ENCODE results near the gene HOXB1.

HOXB1 gene

DNA sequence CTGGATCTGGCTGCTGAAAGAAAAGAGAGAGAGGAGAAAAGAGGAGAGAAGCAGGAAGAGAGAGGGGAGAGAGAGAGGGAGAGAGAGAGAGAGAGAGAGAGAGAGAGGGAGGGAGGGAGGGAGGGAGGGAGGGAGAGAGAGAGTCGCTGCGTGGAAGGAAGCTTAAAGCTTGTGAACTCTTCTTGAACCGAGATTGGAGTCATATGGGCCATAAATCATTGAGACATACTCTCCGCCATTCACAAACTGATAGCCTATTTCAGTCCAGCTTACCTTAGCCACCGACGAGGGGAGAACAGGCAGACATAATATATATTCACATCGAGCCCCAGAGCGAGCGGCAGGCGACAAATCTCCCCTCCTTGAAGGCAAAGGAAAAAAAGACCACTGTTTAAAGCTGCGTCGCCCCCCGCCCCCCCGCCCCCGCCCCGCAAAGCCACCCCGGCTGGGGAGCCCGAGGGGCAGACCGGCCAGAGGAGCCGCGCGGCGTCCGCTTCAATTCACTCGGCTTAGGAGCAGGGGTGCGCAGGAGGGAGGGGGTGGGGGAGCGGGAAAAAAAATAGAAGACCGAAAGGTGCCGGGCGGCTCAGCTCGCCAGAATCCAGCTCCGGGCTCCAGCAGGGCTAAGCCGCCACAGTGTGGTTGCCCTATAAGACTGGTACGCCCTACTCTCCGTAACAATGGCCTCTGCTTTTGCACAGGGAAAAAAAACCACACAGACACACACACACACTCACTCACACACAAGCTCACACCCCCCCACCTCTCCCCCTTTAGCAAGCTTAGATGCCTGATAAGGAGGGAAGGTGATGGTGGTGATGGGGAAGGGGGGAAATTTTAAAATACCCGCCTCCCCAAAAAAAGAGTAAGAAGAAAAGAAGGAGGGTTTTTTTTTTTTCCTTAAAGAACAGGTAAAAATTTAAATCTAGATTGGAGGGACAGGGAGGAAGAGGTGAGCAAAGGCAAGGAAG, 24.7 kb upstream of the HOXB1 start:
- DNase-seq (ENCODE audit: low read depth in 2 of 2, low spot score in 1 of 2): no peak

DNA sequence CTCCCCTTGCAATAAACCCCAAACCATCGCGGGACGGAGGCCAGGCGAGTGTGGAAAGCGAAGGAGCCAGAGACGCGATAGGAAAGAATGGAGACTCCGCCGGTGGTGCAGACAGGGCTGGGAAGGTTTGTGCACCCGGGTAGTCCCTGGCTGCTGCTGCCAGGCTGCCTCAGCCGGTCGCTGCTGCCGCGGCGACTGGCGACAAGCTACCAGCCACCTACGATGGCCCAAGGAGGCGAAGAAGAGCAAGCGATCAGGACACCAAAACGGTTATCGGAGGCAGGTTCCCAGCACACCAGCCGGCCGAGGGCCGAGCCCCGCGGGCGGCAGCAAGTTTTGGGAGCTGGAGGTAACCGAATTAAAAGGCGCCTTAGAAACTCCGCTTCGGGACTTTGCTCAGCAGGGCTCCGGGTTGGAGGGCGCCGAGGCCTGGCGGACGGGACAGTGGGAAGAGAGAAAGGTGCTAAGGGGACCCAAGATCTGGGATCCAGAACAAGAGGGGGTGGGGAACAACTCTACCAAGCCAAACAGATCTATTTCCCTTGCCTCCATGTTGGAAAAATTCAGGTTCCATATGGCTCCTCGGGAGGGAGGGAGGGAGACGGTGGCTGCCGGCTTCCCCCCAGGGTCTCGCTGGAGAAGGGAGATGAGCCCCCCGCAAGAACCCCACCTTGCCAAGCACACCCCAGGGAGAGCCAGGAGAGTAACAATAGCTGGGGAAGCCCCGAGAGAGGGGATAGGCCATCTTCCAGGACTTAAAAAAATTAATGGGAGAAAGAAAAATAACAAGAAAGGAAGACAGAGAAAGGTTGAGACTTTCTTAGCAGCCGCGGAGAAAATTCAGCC, 23.8 kb upstream of the HOXB1 start:
- DNase-seq (ENCODE audit: low read depth in 2 of 2, low spot score in 1 of 2): no peak

DNA sequence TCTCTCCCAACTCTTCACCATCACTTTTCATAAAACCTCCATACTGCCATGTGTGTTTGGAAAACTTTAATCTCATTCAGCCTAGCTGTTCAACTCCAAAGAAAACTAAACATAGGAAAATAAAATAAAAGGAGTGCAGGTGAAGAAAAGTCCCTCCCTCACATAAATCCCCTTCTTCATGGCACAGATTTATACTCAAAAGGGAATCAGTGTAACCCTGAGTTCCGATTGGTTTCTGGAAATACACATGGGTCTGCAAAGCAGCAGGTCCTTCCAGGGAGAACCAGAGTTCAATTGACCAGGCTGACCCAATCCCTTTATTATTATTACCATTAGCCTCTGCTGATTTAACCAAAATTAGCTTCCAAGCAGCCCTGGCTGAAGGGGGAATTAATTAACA, 23.0 kb upstream of the HOXB1 start:
- DNase-seq (ENCODE audit: low read depth in 2 of 2, low spot score in 1 of 2): no peak

GRCh38 chr17:48553190-48553547, 22.4 kb upstream of the HOXB1 start:
- DNase-seq (ENCODE audit: low read depth in 2 of 2, low spot score in 1 of 2): no peak

GRCh38 chr17:48552466-48553189, 21.8 kb upstream of the HOXB1 start:
- no peak for DNase-seq (ENCODE audit: low read depth in 2 of 2, low spot score in 1 of 2)

DNA sequence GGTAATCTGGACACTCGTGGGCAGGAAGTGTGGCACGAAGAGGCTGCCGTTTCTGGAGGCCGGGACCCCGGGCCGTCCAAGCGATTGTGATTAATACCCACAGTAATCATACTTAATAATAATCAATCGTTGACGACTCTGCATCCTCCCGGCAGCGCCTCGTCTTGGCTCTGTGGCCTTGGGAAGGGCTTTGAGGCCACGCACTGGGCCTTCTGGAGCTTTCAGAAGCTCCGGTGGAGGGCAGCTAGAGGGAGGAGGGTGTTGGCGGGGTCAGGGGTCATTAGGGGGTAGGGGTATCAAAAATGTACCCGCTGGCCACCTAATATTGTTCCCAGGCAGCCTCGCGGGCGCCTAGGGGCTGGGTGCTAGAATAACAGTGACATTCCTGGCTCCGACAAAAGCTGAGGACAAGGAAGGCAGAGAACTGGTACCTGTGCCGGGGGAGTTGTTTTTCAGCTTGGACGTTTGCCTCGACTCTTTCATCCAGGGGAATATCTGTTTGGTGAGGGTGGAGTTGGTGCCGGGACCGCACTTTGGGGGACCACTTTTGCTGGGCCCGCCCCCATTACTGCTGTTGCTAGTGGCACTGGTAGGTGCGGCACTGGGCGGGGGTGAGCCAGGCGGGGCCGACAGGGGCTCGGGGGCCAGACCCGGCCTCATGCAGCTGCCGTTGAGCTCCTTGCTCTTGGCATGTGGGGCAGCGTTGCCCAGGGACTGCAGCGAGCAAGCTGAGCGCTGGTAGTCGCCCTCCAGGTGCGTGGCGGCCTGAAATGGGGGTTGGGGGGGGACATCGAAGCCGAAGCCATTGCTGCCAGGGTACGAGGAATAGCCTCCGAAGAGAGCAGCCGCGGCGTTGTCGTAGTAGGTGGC, 21.0 kb upstream of the HOXB1 start:
- no peak for DNase-seq (ENCODE audit: low read depth in 2 of 2, low spot score in 1 of 2)

DNA sequence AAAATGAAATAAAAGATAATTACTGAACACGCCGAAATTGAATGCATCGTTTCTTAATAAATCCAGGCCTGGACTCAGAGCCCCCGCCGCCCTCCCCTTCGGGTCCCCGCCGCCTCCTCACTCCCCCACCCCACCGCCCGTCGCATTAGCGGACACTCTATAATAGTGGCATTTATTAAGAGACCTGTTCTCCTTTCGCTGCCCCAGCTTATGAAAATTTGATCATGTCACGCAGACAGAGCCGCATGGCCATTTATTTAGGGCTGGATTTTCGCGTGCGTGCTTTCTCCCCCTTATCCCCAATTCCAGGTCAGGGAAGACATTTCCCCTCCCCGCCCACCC, 20.4 kb upstream of the HOXB1 start:
- DNase-seq (ENCODE audit: low read depth in 2 of 2, low spot score in 1 of 2): no peak

- DNase-seq (ENCODE audit: low read depth in 2 of 2, low spot score in 1 of 2): no peak
Observed at GRCh38 chr17:48550502-48551213, 19.8 kb upstream of the HOXB1 start.

GRCh38 chr17:48549914-48550501, 19.2 kb upstream of the HOXB1 start:
- DNase-seq (ENCODE audit: low read depth in 2 of 2, low spot score in 1 of 2): no peak

DNA sequence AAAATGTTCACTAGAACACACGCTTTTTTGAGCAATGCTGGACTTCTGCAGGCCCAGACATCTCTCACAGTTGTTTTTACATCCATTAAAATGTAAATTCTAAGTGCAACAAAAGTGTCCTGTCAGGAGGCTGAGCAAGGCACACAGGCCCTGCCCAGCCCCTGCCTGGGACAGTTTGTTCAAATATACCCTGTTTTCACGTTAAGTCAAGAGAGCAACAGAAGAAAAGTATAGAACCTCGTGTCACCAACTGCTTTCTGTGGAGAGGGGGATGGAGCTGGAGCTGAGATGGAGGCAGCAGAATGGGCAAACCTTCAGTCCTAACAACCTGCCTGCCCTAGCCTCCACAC, 18.4 kb upstream of the HOXB1 start:
- no peak for DNase-seq (ENCODE audit: low read depth in 2 of 2, low spot score in 1 of 2)

- no peak for DNase-seq (ENCODE audit: low read depth in 2 of 2, low spot score in 1 of 2)
Observed at GRCh38 chr17:48548523-48549280, 17.9 kb upstream of the HOXB1 start.

- no peak for DNase-seq (ENCODE audit: low read depth in 2 of 2, low spot score in 1 of 2)
Observed at GRCh38 chr17:48547808-48548522, 17.2 kb upstream of the HOXB1 start.

GRCh38 chr17:48546924-48547807, 16.4 kb upstream of the HOXB1 start:
- DNase-seq (ENCODE audit: low read depth in 2 of 2, low spot score in 1 of 2): no peak

- DNase-seq (ENCODE audit: low read depth in 2 of 2, low spot score in 1 of 2): no peak
Observed at GRCh38 chr17:48546137-48546923, 15.5 kb upstream of the HOXB1 start.

DNA sequence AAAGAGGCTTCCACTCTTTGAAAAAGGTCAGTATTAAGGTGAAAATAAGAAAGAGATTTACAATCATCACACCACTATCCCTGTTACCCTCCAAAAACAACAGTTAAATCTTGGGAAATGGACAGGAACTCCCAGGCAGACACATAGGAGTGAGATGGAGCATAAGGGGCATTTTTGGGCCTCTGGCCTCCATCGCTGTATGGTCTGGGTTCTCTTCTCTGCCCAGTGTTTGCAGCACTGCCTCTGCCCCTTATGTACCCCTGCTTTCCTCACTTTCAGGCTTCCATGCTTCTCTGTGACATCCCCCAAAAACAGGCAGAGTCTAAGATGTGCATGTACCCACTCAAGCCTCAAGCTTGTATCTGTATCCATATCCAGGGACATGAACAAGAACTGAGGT, 14.7 kb upstream of the HOXB1 start:
- no peak for DNase-seq (ENCODE audit: low read depth in 2 of 2, low spot score in 1 of 2)

DNA sequence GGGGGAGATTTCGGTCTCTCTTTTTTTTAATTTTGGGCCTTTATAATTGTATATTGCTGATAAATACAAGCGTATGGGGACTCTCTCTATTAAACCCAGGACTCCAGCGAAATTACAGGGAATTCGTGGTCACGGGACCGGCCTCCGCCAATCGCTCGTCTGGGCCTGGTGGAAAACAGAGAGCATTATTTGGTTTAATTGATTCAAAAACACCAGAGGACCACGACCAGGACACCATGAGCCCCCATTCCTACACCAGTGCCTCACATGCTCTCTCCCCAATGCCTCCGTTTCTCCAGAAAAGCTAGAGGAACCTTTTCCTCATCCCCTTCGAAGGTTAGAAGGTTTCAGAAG, 14.2 kb upstream of the HOXB1 start, which contains the start of gene HOXB2:
HOXB2 (minus strand) TSS at position 88 of the 354 bp plus-strand sequence. CDS start 198 bp downstream, outside the sequence.
- no peak for DNase-seq (ENCODE audit: low read depth in 2 of 2, low spot score in 1 of 2)

All from stimulated activated CD8-positive, alpha-beta memory T cell treated with anti-CD3 and anti-CD28 coated beads, Interleukin-4, amount 100 ng/mL, for 1 hour (primary cell).